ENCODE data around the gene KIF22. TPM values are rescaled to one million over a fixed set of nuclear protein-coding genes. Genes with fewer than 3 reads are reported as not detected.

Gene KIF22
- total RNA-seq, 1 donor = 78.5 TPM

DNA sequence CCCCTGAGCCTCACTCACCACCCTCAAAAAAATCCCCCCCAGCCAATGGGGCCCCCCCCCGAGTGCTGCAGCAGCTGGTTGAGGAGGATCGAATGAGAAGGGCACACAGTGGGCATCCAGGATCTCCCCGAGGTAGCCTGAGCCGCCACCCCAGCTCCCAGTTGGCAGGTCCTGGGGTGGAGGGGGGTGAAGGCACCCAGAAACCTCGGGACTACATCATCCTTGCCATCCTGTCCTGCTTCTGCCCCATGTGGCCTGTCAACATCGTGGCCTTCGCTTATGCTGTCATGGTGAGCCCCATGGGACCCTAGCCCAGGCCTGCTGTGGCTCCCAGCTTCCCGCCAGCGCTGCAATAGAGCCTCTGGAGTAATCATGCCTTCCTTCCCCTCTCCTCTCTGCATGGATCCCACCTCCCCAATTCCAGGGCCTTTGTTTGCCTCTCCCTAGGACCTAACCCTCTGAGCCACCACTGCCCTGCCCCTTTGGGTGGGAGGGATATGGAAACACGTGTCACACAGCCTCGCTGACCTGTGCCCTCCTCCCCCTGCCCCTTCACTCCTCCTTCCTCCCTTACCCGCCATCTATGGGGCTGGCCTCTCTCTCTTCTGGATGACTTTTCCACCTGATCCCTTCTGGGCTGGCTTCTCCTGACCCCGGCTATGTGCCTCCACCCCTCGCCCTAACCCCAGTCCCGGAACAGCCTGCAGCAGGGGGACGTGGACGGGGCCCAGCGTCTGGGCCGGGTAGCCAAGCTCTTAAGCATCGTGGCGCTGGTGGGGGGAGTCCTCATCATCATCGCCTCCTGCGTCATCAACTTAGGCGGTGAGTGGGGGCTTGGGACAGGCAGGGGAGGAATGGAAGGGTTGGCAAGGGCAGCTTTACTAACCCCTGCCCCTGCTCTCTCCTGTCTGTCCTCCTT lies 23.4 kb downstream of the KIF22 start:
- Histone ChIP-seq H3K4me1 (ENCODE audit: insufficient read depth, low read length) (peaks cover 68% of the 10 kb centered on the region), H3K9me3 (ENCODE audit: low read depth, low read length) (no peaks in the 10 kb centered on the region), H3K27me3 (ENCODE audit: insufficient read depth, low read length) (peaks cover 6% of the 10 kb centered on the region), H3K4me3 (ENCODE audit: low read length) (no peak overlapping the region)

DNA sequence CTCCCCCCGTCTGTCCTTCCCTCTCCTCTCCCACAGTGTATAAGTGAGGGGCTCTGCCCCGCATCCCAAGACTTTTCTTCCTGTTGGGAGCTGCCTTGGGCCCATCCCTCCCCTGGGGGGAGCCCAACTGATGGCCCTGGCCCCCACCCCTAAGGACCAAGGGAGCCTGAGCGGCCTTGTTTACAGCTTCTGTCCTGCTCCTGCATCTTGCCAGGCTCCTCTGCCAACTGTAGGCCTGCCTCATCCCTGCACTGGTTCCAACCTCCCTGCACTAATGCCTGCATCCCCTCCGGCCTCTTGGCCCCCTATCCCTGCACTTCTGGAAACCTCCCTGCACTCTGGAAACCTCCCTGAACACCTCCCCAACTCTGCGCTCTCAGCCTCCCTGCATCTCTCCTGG lies 24.0 kb downstream of the KIF22 start:
- H3K4me3 ChIP-seq (ENCODE audit: low read length) = no peak overlapping the region
- H3K27me3 ChIP-seq (ENCODE audit: insufficient read depth, low read length) = peaks cover 6% of the 10 kb centered on the region
- H3K9me3 ChIP-seq (ENCODE audit: low read depth, low read length) = no peaks in the 10 kb centered on the region
- peaks cover 69% of the 10 kb centered on the region for H3K4me1 ChIP-seq (ENCODE audit: insufficient read depth, low read length)

DNA sequence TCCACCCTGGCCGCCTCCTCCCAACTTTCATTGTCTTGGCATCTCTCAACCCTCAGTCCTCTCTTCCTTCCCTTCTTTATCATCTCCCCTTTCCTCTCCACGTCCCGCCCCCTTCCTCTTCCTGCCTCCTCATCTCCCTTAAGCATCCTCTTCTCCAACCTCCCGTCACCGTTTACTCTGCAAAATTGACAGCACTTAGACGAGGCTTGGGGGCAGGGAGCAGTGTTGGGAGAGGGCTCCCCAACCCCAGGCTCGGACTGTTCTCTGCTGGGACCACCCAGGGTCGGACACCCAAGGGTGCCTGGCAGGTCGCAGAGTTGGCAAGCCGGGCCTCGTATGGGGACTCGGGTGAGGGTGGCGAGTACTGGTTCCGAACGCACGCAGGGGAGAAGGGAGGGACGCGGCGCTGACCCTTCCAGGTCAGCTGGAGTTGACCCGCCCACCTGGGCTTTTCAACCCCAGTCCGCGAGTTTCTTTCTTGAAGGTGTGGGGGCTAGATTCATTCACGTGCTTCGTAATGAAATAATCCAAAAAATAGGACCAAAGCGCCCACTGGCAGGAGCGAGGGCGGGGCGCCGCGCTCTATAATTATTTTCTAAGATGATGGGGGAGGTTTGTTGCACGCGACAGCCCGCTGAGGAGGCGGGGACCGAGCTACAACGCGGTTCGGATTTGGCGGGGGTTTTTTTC lies 24.6 kb downstream of the KIF22 start:
- peaks cover 69% of the 10 kb centered on the region for H3K4me1 ChIP-seq (ENCODE audit: insufficient read depth, low read length)
- no peaks in the 10 kb centered on the region for H3K9me3 ChIP-seq (ENCODE audit: low read depth, low read length)
- peak overlapping the region; percentile 88 for H3K4me3 ChIP-seq (ENCODE audit: low read length)
- peaks cover 6% of the 10 kb centered on the region for H3K27me3 ChIP-seq (ENCODE audit: insufficient read depth, low read length)

DNA sequence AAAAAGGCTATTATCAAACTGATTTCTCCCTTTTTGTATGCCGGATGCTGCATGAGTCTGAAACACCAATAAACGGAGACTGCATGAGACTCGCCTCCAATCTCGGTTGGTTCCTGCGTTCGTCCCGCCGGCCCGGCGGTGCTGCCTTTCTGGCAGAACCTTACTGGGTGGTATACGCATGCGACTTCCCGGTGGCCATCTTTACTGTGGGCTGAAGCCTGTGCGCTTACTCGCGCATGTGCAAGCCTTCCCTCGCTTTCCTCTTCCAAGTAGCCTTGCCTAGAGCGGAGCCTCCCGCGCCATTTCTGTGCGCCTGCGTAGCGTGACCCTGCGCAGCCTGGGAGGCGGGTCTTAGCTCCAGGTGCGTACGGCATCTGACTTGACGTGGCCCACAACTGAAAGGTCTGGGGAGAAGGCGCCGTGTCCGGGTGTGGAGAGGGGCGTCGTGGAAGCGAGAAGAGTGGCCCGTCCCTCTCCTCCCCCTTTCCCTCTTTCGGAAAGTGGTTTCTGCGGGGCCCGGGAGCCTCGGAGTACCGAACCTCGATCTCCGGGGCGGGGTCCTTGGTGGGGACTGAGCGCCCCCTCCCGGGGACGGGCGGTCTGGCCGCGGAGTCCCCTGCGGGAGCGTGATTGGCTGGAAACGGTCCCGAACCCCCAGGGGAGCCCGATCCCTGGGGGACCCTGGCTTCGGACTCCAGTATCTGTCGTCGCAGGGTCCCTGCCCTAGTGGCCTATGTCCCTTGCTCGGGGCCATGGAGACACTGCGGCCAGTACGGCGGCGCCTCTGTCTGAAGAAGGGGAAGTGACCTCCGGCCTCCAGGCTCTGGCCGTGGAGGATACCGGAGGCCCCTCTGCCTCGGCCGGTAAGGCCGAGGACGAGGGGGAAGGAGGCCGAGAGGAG lies 25.5 kb downstream of the KIF22 start, which contains the start of gene PAGR1:
Gene PAGR1, plus strand, starts transcription at position 360 of the 901 bp plus-strand sequence. Its CDS starts 374 bp downstream, at position 734.
- no peaks in the 10 kb centered on the region for H3K9me3 ChIP-seq (ENCODE audit: low read depth, low read length)
- peaks cover 66% of the 10 kb centered on the region for H3K4me1 ChIP-seq (ENCODE audit: insufficient read depth, low read length)
- peak within 1 kb of the TSS; percentile 88 for H3K4me3 ChIP-seq (ENCODE audit: low read length)
- H3K27me3 ChIP-seq (ENCODE audit: insufficient read depth, low read length) = peaks cover 6% of the 10 kb centered on the region

DNA sequence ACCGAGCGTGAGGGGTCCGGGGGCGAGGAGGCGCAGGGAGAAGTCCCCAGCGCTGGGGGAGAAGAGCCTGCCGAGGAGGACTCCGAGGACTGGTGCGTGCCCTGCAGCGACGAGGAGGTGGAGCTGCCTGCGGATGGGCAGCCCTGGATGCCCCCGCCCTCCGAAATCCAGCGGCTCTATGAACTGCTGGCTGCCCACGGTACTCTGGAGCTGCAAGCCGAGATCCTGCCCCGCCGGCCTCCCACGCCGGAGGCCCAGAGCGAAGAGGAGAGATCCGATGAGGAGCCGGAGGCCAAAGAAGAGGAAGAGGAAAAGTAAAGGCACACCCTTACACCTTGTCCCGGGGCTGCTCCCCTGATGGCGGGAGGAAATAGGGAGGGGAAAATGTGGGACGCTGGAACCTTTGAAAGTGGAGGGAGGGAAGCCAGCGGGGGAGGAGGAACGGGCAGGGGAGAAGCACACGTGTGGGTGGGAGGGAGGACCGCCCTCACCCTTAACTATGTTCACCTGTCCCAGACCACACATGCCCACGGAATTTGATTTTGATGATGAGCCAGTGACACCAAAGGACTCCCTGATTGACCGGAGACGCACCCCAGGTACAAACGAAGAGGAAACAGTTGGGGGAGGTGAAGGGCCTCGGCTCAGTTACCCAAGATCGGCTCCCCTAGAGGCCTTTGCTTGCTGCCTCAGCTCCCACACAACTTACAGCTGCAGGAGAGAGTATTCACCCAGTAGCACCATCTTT lies 26.3 kb downstream of the KIF22 start:
- Histone ChIP-seq H3K9me3 (ENCODE audit: low read depth, low read length) (no peaks in the 10 kb centered on the region), H3K27me3 (ENCODE audit: insufficient read depth, low read length) (peaks cover 6% of the 10 kb centered on the region), H3K4me1 (ENCODE audit: insufficient read depth, low read length) (peaks cover 66% of the 10 kb centered on the region), H3K4me3 (ENCODE audit: low read length) (peak overlapping the region; percentile 88)

DNA sequence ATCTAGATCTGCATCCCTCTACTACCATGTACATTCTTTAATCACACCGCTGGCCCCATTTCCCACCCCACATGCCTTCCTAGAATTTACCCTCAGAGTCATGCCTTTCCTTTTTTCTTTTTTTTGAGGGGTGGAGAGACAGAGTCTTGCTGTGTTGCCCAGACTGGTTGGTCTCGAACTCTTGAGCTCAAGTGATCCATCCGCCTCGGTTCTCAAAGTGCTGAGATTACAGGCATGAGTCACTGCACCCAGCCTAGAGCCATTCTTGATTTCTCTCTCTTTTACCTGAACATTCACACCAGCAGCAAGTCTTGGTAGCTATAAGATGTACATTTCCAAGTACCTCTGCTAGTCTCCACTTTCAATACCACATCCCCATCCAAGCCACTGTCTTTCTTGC lies 27.5 kb downstream of the KIF22 start:
- Histone ChIP-seq H3K27me3 (ENCODE audit: insufficient read depth, low read length) (no peaks in the 10 kb centered on the region), H3K4me3 (ENCODE audit: low read length) (no peak overlapping the region), H3K9me3 (ENCODE audit: low read depth, low read length) (no peaks in the 10 kb centered on the region), H3K4me1 (ENCODE audit: insufficient read depth, low read length) (peaks cover 73% of the 10 kb centered on the region)

GRCh38 chr16:29819506-29819905 lies 29.0 kb downstream of the KIF22 start:
- no peak overlapping the region for H3K4me3 ChIP-seq (ENCODE audit: low read length)
- peaks cover 86% of the 10 kb centered on the region for H3K4me1 ChIP-seq (ENCODE audit: insufficient read depth, low read length)
- H3K27me3 ChIP-seq (ENCODE audit: insufficient read depth, low read length) = no peaks in the 10 kb centered on the region
- no peaks in the 10 kb centered on the region for H3K9me3 ChIP-seq (ENCODE audit: low read depth, low read length)

GRCh38 chr16:29820271-29820701 lies 29.7 kb downstream of the KIF22 start, which contains the start of gene MVP:
TSS of gene MVP (plus strand) at chr16:29820462. CDS start at chr16:29830550, 10,088 bp downstream.
- Histone ChIP-seq H3K9me3 (ENCODE audit: low read depth, low read length) (no peaks in the 10 kb centered on the region), H3K27me3 (ENCODE audit: insufficient read depth, low read length) (no peaks in the 10 kb centered on the region), H3K4me3 (ENCODE audit: low read length) (peak within 1 kb of the TSS; percentile 61), H3K4me1 (ENCODE audit: insufficient read depth, low read length) (peaks cover 85% of the 10 kb centered on the region)

GRCh38 chr16:29820730-29821642 lies 30.4 kb downstream of the KIF22 start:
- Histone ChIP-seq H3K9me3 (ENCODE audit: low read depth, low read length) (no peaks in the 10 kb centered on the region), H3K4me3 (ENCODE audit: low read length) (peak overlapping the region; percentile 61), H3K4me1 (ENCODE audit: insufficient read depth, low read length) (peaks cover 89% of the 10 kb centered on the region), H3K27me3 (ENCODE audit: insufficient read depth, low read length) (no peaks in the 10 kb centered on the region)

GRCh38 chr16:29821643-29822115 lies 31.1 kb downstream of the KIF22 start:
- Histone ChIP-seq H3K27me3 (ENCODE audit: insufficient read depth, low read length) (no peaks in the 10 kb centered on the region), H3K4me1 (ENCODE audit: insufficient read depth, low read length) (peaks cover 93% of the 10 kb centered on the region), H3K9me3 (ENCODE audit: low read depth, low read length) (no peaks in the 10 kb centered on the region), H3K4me3 (ENCODE audit: low read length) (peak overlapping the region; percentile 61)

- Histone ChIP-seq H3K4me1 (ENCODE audit: insufficient read depth, low read length) (peaks cover 90% of the 10 kb centered on the region), H3K27me3 (ENCODE audit: insufficient read depth, low read length) (no peaks in the 10 kb centered on the region), H3K9me3 (ENCODE audit: low read depth, low read length) (no peaks in the 10 kb centered on the region), H3K4me3 (ENCODE audit: low read length) (no peak overlapping the region)
Observed at GRCh38 chr16:29824589-29825144, 34.1 kb downstream of the KIF22 start.

DNA sequence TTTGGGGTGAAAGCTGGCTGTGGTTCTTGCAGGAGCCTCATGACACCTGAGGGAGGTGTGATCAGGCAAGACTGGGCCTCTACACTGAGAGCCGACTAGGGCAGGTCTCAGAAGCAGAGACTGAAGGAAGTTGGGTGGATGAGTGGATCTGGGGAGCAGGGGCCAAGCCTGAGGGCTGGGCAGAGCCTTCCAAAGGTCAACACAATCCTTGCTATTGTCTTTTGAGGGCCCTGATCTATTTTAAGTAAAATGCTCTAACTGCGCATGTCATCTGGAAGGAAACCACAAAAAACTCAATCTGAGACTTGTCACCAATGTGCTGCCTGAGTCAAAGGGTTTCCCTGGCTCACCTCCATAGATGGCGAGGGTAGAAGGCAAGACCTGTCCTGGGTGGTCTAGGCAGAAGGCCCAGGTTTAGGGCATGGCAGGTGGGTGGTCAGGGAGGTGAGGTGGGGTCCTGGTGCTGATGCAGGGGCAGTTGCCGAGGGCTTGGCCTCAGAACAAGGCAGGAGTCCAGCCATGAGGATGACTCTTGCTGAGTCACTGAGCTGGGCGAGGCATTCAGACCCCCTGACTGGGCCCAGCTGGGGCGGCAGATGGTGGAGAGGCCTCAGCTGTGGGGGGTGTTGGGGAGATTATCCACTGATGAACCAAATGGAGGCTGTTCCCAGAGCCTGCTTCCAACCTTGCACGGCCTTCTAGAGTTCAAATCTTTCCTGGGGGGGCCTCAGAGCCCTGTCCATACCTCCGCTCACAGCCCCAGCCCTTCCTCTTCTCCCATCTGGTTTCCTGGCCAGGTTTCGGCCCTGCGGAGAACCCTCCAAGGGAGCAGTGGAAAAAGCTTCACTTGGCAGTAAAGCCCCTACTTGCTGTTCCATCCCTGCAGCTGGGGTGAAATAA lies 34.8 kb downstream of the KIF22 start:
- no peaks in the 10 kb centered on the region for H3K9me3 ChIP-seq (ENCODE audit: low read depth, low read length)
- H3K4me1 ChIP-seq (ENCODE audit: insufficient read depth, low read length) = peaks cover 84% of the 10 kb centered on the region
- H3K27me3 ChIP-seq (ENCODE audit: insufficient read depth, low read length) = no peaks in the 10 kb centered on the region
- no peak overlapping the region for H3K4me3 ChIP-seq (ENCODE audit: low read length)
